Measurements from ENCODE around the gene BRD2. TPM values are rescaled to one million over a fixed set of nuclear protein-coding genes. Genes with fewer than 3 reads are reported as not detected.

Gene BRD2
- total RNA-seq, 1 experiment from 2014 or later, result 252 TPM

- Histone ChIP-seq H3K27ac (ENCODE audit: insufficient read length, low read depth, low read length) (no peak overlapping the region), H3K18ac (ENCODE audit: insufficient read length, low read depth, low read length) (no peak overlapping the region), H2AK5ac (ENCODE audit: insufficient read length, low read length) (no peak overlapping the region), H3K23me2 (ENCODE audit: insufficient read length, low read depth, low read length, poor library complexity, severe bottlenecking) (no peaks in the 10 kb centered on the region), H3K23ac (ENCODE audit: insufficient read length, low read depth, low read length) (no peak overlapping the region), H4K20me1 (ENCODE audit: control insufficient read depth, insufficient read depth, insufficient read length) (no peaks in the 10 kb centered on the region), H2BK15ac (ENCODE audit: low read depth, low read length) (no peak overlapping the region), H2BK5ac (ENCODE audit: insufficient read length, low read length) (no peak overlapping the region), H3K27me3 (ENCODE audit: insufficient read depth, low read length) (no peaks in the 10 kb centered on the region), H4K8ac (replicated peaks; ENCODE audit: insufficient read length, low read depth, low read length) (no peak overlapping the region), H3K4ac (ENCODE audit: low read depth, low read length) (no peak overlapping the region), H2BK12ac (ENCODE audit: insufficient read length, low read depth, low read length) (no peak overlapping the region), H3K14ac (ENCODE audit: insufficient read depth, low read length) (no peak overlapping the region), H3T11ph (ENCODE audit: low read length) (no peak overlapping the region), H3K4me1 (ENCODE audit: insufficient read depth, low read length) (peaks cover 3% of the 10 kb centered on the region; the same call in 1 of the 2 replicates), H4K5ac (ENCODE audit: insufficient read length, low read depth, low read length) (no peak overlapping the region), H3K79me1 (ENCODE audit: insufficient read depth, low read depth, low read length, poor library complexity, severe bottlenecking) (no peaks in the 10 kb centered on the region), H3K79me2 (ENCODE audit: insufficient read depth, low read length) (no peaks in the 10 kb centered on the region), H3K9ac (ENCODE audit: extremely low read depth, insufficient read length, low read length) (no peak overlapping the region), H3K4me2 (ENCODE audit: insufficient read depth, insufficient read length, low read length) (no peak overlapping the region), H2AFZ (ENCODE audit: low read length) (no peak overlapping the region), H3K56ac (ENCODE audit: insufficient read length, low read depth, low read length) (no peak overlapping the region), H4K91ac (ENCODE audit: insufficient read length, low read depth, low read length) (no peak overlapping the region), H2BK120ac (ENCODE audit: low read depth, low read length, poor library complexity, severe bottlenecking) (no peak overlapping the region), H2BK20ac (ENCODE audit: low read depth, low read length, poor library complexity, severe bottlenecking) (no peak overlapping the region), H3K9me3 (ENCODE audit: control insufficient read depth, low read depth, low read length) (no peaks in the 10 kb centered on the region)
- H3K4me3 Mint-ChIP-seq, result no peak overlapping the region
- H3K36me3 Mint-ChIP-seq (ENCODE audit: insufficient read depth in 1 of 3, low read depth in 3 of 3), result no peaks in the 10 kb centered on the region
- no CpG with 5 or more reads among the region's 11 CpGs for WGBS (ENCODE audit: extremely low coverage, insufficient read length, low lambda C conversion rate)
- peaks cover 13 to 14% of the 10 kb centered on the region in 2 experiments for H3K4me1 Mint-ChIP-seq
- peak; percentile 83 for TF ChIP-seq CTCF (conservative IDR thresholded peaks at IDR 0.05)
- peaks cover 3% of the 10 kb centered on the region; the same call in 1 of the 2 replicates for H3K27me3 Mint-ChIP-seq (ENCODE audit: low read depth)
- H3K9me3 Mint-ChIP-seq, result no peaks in the 10 kb centered on the region
- H3K27ac Mint-ChIP-seq, result no peak overlapping the region; a peak in 2 of 7 replicates
- peak; percentile 69 for DNase-seq
These were observed 20.6 kb upstream of the BRD2 start for GRCh38 chr6:32947552-32948465.
